MM.1S (cell line): Measurements from ENCODE around the gene LZTFL1.

Experiments
- CTCF ChIP-seq: fragments of 300-600 bp; sonication (generic); IDR thresholded peaks from 2 replicates; pipeline ENCODE4 v1.5.1; 2016; ENCODE audit warnings: antibody characterized with exemption, low read length, mixed read lengths
- EZH2 ChIP-seq: fragments of 300-600 bp; sonication (generic); optimal IDR thresholded peaks from 2 replicates; pipeline ENCODE3; 2017; ENCODE audit warnings: low read depth, mild to moderate bottlenecking, antibody characterized with exemption, low read length, mixed read lengths
- EZH2phosphoT487 ChIP-seq: fragments of 300-600 bp; sonication (generic); IDR thresholded peaks from 2 replicates; pipeline ENCODE4 v1.6.1; 2018; ENCODE audit warnings: antibody characterized with exemption, low read length

- TF ChIP-seq EZH2 (no peak), CTCF (no peak), EZH2phosphoT487 (no peak)
Measured at GRCh38 chr3:45841757-45842491, at the start of gene LZTFL1.
